HG02588 (cell line): ENCODE measurements around the gene MCL1.
"Not testable (repeated sequence)": the region's sequence is repeated elsewhere in the genome, so short reads cannot be mapped to it uniquely, and the experiment has no call there.

ENCODE experiments used
- ATAC-seq: cut with Tn5 transposase; IDR thresholded peaks from one replicate; pipeline ENCODE4 v1.9.1; 2021; ENCODE audit warnings: mild to moderate bottlenecking, moderate library complexity; ENCODE audit not compliant: unreplicated experiment

MCL1 gene

GRCh38 chr1:150573648-150574071 lies 5.8 kb downstream of the MCL1 start:
- not testable (repeated sequence) for ATAC-seq

GRCh38 chr1:150572918-150573647 lies 6.3 kb downstream of the MCL1 start:
- ATAC-seq, result no peak

GRCh38 chr1:150568594-150568966 lies 10.8 kb downstream of the MCL1 start:
- no peak for ATAC-seq

GRCh38 chr1:150567717-150568593 lies 11.5 kb downstream of the MCL1 start:
- ATAC-seq, result no peak

GRCh38 chr1:150567341-150567716 lies 12.1 kb downstream of the MCL1 start:
- ATAC-seq, result no peak

GRCh38 chr1:150566589-150567340 lies 12.6 kb downstream of the MCL1 start:
- ATAC-seq, result no peak

- not testable (repeated sequence) for ATAC-seq
Measured at GRCh38 chr1:150565240-150565991, 14.0 kb downstream of the MCL1 start.

GRCh38 chr1:150564051-150564991 lies 15.1 kb downstream of the MCL1 start:
- ATAC-seq, result no peak

GRCh38 chr1:150563340-150564038 lies 15.9 kb downstream of the MCL1 start:
- ATAC-seq, result no peak

GRCh38 chr1:150562446-150563339 lies 16.7 kb downstream of the MCL1 start:
- peak; percentile 40 for ATAC-seq

GRCh38 chr1:150561974-150562445 lies 17.4 kb downstream of the MCL1 start:
- peak; percentile 41 for ATAC-seq

GRCh38 chr1:150561254-150561973 lies 18.0 kb downstream of the MCL1 start:
- ATAC-seq, result peak; percentile 14

- peak; percentile 23 for ATAC-seq
Measured at GRCh38 chr1:150560576-150561253, 18.7 kb downstream of the MCL1 start.

- ATAC-seq, result no peak
Measured at GRCh38 chr1:150560011-150560438, 19.4 kb downstream of the MCL1 start.

GRCh38 chr1:150559656-150560010 lies 19.8 kb downstream of the MCL1 start:
- ATAC-seq, result no peak

GRCh38 chr1:150558761-150559655 lies 20.4 kb downstream of the MCL1 start:
- ATAC-seq, result no peak
